ENCODE data around the gene SIX3. TPM values are rescaled to one million over a fixed set of nuclear protein-coding genes. Genes with fewer than 3 reads are reported as not detected.

The SIX3 gene
- total and polyA plus RNA-seq, 2 experiments from 2014 or later: 0.21 to 0.28 TPM

DNA sequence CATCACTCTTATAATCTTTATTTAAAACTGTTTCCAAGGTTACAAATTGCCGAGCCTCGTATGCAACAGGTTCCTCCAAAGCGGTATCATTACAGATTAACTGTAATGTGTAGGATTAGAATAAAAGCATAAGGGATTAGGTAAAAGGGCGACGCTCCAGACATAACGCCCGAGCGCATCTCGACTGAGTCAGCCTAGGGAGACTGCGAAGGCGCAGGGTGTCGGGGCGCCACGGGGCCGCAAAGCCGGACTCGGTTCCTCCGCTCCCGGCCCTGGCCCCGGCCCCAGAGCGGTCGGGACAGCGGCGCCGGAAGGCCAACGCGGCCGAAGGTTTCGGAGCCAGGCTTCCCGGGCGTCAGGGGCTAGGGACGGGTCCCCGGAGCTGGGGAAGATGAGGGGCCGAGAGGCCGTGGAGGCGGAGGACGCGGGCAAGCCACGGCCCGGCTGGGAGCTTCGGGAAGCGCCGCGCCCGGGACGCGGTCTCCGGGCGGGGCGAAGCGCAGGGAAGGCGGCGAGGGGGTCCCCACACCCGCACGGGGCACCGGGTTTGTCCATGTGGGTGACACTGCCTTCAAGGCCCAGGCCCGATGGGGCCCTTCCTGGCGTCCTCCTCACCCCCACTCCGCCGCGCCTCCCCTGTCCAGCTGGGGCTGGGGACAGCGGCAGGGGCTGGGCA, 12.9 kb upstream of the SIX3 start:
- H3K36me3 Mint-ChIP-seq (ENCODE audit: low read depth): no peaks in the 10 kb centered on the region
- Histone ChIP-seq H3K36me3 (ENCODE audit: insufficient read depth) (no peaks in the 10 kb centered on the region), H3K27ac (ENCODE audit: low read depth) (no peak overlapping the region), H3K4me1 (ENCODE audit: insufficient read depth) (peaks cover 81% of the 10 kb centered on the region), H2AFZ (peak overlapping the region; percentile 23), H3K79me2 (replicated peaks; ENCODE audit: insufficient read depth) (no peaks in the 10 kb centered on the region), H3K27me3 (ENCODE audit: insufficient read depth) (peaks cover 100% of the 10 kb centered on the region), H3K4me2 (peak overlapping the region; percentile 94), H3K9me2 (ENCODE audit: insufficient read depth) (no peaks in the 10 kb centered on the region), H4K20me1 (replicated peaks; ENCODE audit: insufficient read depth) (no peaks in the 10 kb centered on the region), H3K4me3 (peak overlapping the region; percentile 66), H3F3A (replicated peaks; ENCODE audit: low read depth) (peaks cover 28% of the 10 kb centered on the region)
- H3K4me3 Mint-ChIP-seq: peak overlapping the region; percentile 59
- H3K27ac Mint-ChIP-seq: no peak overlapping the region
- peaks cover 95% of the 10 kb centered on the region for H3K27me3 Mint-ChIP-seq (ENCODE audit: insufficient read depth, low read depth, poor library complexity)
- H3K9me3 Mint-ChIP-seq: no peaks in the 10 kb centered on the region; the same call in 1 of the 3 replicates
- TF ChIP-seq STAT1 (IDR thresholded peaks at IDR 0.05; ENCODE audit: unreplicated experiment) (no peak), CREB1 (CRISPR knock-in tag; IDR thresholded peaks at IDR 0.05; ENCODE audit: low read depth) (no peak), EZH2 (IDR thresholded peaks at IDR 0.05; ENCODE audit: low read depth, unreplicated experiment) (peak; percentile 96), NANOG (IDR thresholded peaks at IDR 0.05; ENCODE audit: borderline replicate concordance) (no peak), EZH2phosphoT487 (IDR thresholded peaks at IDR 0.05; ENCODE audit: unreplicated experiment) (peak; percentile 85), ZNF331 (CRISPR knock-in tag; IDR thresholded peaks at IDR 0.05; ENCODE audit: low read depth) (no peak), POLR2AphosphoS5 (IDR thresholded peaks at IDR 0.05; ENCODE audit: low read depth) (no peak), ZNF114 (CRISPR knock-in tag; IDR thresholded peaks at IDR 0.05) (no peak), JUNB (IDR thresholded peaks at IDR 0.05; ENCODE audit: unreplicated experiment) (no peak)
- TF ChIP-seq, protein P1, sequence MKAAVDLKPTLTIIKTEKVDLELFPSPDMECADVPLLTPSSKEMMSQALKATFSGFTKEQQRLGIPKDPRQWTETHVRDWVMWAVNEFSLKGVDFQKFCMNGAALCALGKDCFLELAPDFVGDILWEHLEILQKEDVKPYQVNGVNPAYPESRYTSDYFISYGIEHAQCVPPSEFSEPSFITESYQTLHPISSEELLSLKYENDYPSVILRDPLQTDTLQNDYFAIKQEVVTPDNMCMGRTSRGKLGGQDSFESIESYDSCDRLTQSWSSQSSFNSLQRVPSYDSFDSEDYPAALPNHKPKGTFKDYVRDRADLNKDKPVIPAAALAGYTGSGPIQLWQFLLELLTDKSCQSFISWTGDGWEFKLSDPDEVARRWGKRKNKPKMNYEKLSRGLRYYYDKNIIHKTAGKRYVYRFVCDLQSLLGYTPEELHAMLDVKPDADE (IDR thresholded peaks at IDR 0.05): no peak
- TF ChIP-seq, protein P2, sequence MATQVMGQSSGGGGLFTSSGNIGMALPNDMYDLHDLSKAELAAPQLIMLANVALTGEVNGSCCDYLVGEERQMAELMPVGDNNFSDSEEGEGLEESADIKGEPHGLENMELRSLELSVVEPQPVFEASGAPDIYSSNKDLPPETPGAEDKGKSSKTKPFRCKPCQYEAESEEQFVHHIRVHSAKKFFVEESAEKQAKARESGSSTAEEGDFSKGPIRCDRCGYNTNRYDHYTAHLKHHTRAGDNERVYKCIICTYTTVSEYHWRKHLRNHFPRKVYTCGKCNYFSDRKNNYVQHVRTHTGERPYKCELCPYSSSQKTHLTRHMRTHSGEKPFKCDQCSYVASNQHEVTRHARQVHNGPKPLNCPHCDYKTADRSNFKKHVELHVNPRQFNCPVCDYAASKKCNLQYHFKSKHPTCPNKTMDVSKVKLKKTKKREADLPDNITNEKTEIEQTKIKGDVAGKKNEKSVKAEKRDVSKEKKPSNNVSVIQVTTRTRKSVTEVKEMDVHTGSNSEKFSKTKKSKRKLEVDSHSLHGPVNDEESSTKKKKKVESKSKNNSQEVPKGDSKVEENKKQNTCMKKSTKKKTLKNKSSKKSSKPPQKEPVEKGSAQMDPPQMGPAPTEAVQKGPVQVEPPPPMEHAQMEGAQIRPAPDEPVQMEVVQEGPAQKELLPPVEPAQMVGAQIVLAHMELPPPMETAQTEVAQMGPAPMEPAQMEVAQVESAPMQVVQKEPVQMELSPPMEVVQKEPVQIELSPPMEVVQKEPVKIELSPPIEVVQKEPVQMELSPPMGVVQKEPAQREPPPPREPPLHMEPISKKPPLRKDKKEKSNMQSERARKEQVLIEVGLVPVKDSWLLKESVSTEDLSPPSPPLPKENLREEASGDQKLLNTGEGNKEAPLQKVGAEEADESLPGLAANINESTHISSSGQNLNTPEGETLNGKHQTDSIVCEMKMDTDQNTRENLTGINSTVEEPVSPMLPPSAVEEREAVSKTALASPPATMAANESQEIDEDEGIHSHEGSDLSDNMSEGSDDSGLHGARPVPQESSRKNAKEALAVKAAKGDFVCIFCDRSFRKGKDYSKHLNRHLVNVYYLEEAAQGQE (IDR thresholded peaks at IDR 0.05; ENCODE audit: unreplicated experiment): no peak
- TF ChIP-seq, protein P3, sequence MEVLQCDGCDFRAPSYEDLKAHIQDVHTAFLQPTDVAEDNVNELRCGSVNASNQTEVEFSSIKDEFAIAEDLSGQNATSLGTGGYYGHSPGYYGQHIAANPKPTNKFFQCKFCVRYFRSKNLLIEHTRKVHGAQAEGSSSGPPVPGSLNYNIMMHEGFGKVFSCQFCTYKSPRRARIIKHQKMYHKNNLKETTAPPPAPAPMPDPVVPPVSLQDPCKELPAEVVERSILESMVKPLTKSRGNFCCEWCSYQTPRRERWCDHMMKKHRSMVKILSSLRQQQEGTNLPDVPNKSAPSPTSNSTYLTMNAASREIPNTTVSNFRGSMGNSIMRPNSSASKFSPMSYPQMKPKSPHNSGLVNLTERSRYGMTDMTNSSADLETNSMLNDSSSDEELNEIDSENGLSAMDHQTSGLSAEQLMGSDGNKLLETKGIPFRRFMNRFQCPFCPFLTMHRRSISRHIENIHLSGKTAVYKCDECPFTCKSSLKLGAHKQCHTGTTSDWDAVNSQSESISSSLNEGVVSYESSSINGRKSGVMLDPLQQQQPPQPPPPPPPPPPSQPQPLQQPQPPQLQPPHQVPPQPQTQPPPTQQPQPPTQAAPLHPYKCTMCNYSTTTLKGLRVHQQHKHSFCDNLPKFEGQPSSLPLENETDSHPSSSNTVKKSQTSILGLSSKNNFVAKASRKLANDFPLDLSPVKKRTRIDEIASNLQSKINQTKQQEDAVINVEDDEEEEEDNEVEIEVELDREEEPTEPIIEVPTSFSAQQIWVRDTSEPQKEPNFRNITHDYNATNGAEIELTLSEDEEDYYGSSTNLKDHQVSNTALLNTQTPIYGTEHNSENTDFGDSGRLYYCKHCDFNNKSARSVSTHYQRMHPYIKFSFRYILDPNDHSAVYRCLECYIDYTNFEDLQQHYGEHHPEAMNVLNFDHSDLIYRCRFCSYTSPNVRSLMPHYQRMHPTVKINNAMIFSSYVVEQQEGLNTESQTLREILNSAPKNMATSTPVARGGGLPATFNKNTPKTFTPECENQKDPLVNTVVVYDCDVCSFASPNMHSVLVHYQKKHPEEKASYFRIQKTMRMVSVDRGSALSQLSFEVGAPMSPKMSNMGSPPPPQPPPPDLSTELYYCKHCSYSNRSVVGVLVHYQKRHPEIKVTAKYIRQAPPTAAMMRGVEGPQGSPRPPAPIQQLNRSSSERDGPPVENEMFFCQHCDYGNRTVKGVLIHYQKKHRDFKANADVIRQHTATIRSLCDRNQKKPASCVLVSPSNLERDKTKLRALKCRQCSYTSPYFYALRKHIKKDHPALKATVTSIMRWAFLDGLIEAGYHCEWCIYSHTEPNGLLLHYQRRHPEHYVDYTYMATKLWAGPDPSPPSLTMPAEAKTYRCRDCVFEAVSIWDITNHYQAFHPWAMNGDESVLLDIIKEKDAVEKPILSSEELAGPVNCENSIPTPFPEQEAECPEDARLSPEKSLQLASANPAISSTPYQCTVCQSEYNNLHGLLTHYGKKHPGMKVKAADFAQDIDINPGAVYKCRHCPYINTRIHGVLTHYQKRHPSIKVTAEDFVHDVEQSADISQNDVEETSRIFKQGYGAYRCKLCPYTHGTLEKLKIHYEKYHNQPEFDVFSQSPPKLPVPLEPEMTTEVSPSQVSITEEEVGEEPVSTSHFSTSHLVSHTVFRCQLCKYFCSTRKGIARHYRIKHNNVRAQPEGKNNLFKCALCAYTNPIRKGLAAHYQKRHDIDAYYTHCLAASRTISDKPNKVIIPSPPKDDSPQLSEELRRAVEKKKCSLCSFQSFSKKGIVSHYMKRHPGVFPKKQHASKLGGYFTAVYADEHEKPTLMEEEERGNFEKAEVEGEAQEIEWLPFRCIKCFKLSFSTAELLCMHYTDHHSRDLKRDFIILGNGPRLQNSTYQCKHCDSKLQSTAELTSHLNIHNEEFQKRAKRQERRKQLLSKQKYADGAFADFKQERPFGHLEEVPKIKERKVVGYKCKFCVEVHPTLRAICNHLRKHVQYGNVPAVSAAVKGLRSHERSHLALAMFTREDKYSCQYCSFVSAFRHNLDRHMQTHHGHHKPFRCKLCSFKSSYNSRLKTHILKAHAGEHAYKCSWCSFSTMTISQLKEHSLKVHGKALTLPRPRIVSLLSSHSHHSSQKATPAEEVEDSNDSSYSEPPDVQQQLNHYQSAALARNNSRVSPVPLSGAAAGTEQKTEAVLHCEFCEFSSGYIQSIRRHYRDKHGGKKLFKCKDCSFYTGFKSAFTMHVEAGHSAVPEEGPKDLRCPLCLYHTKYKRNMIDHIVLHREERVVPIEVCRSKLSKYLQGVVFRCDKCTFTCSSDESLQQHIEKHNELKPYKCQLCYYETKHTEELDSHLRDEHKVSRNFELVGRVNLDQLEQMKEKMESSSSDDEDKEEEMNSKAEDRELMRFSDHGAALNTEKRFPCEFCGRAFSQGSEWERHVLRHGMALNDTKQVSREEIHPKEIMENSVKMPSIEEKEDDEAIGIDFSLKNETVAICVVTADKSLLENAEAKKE (CRISPR knock-in tag; IDR thresholded peaks at IDR 0.05): no peak
- DNase-seq (ENCODE audit: low spot score) (peak; percentile 58), ATAC-seq (peak; percentile 24)
- H3K4me1 Mint-ChIP-seq: peaks cover 68% of the 10 kb centered on the region

All from GM23338 (cell line).